IMR-90 (cell line): Measurements from ENCODE around the gene MRTFA. TPM values are rescaled to one million over a fixed set of nuclear protein-coding genes. Genes with fewer than 3 reads are reported as not detected.

Source experiments
- ATAC-seq: fragments of 200-7000 bp; cut with Tn5 transposase; 2 replicates; pipeline ENCODE4 v1.9.1; 2020; ENCODE audit warnings: low read depth, mild to moderate bottlenecking, moderate library complexity
- BruUV-seq: library from RNA; stranded (reverse); fragments of 400-500 nt; replicated peaks from 2 replicates; lab custom pipeline; 2021; lab: Mats Ljungman, UMichigan
- CTCF ChIA-PET: fragments of 300-600 bp; formaldehyde crosslinking; extraction: SDS; loops from one replicate; lab custom pipeline; 2021; ENCODE audit warnings: antibody characterized with exemption; lab: Yijun Ruan, JAX
- POLR2A ChIA-PET: fragments of 300-600 bp; sonication (Branson Sonifier 250); formaldehyde crosslinking; loops from one replicate; lab custom pipeline; 2022; ENCODE audit warnings: antibody characterized with exemption; ENCODE audit not compliant: unreplicated experiment; lab: Charles Lee
- DNase-seq: peaks from one replicate; pipeline ENCODE4 v3.0.0; 2013
- H2AFZ ChIP-seq: replicated peaks from 2 replicates; pipeline ENCODE3; 2013; ENCODE audit warnings: low read length, mild to moderate bottlenecking; ENCODE audit not compliant: poor library complexity
- H2AK5ac ChIP-seq: 2 replicates; pipeline ENCODE4 v1.6.1; 2013; ENCODE audit warnings: low read depth, low read length, inconsistent platforms
- H2AK9ac ChIP-seq: replicated peaks from 2 replicates; pipeline ENCODE3; 2013; ENCODE audit warnings: mild to moderate bottlenecking, low read depth, low read length, moderate library complexity; ENCODE audit not compliant: poor library complexity
- H2BK120ac ChIP-seq: 2 replicates; pipeline ENCODE4 v1.6.1; 2013; ENCODE audit warnings: low read depth, low read length, inconsistent platforms
- H2BK15ac ChIP-seq: 3 replicates; pipeline ENCODE4 v1.6.1; 2013; ENCODE audit warnings: low read depth, low read length, inconsistent platforms
- H2BK20ac ChIP-seq: 2 replicates; pipeline ENCODE4 v1.6.1; 2013; ENCODE audit warnings: low read depth, mild to moderate bottlenecking, inconsistent platforms, low read length, moderate library complexity
- H2BK5ac ChIP-seq: 2 replicates; pipeline ENCODE4 v1.6.1; 2013; ENCODE audit warnings: mild to moderate bottlenecking, low read depth, low read length, inconsistent platforms; ENCODE audit not compliant: poor library complexity, severe bottlenecking
- H3K14ac ChIP-seq: replicated peaks from 2 replicates; pipeline ENCODE4 v1.6.1; 2013; ENCODE audit warnings: low read depth, low read length, inconsistent platforms
- H3K18ac ChIP-seq: 2 replicates; pipeline ENCODE4 v1.6.1; 2013; ENCODE audit warnings: low read depth, low read length, control low read depth
- H3K23ac ChIP-seq: 2 replicates; pipeline ENCODE4 v1.6.1; 2013; ENCODE audit warnings: low read depth, low read length, inconsistent platforms
- H3K27ac ChIP-seq: 2 replicates; pipeline ENCODE4 v1.5.1; 2013; ENCODE audit warnings: mild to moderate bottlenecking, control low read depth, low read length; ENCODE audit not compliant: insufficient read depth
- H3K27me3 ChIP-seq: 2 replicates; pipeline ENCODE4 v1.6.1; 2013; ENCODE audit warnings: low read length; ENCODE audit not compliant: control insufficient read depth, insufficient read depth
- H3K36me3 ChIP-seq: 2 replicates; pipeline ENCODE4 v1.6.1; 2013; ENCODE audit warnings: low read length, mixed read lengths; ENCODE audit not compliant: control insufficient read depth, insufficient read depth
- H3K4ac ChIP-seq: 2 replicates; pipeline ENCODE4 v1.6.1; 2013; ENCODE audit warnings: low read depth, low read length, inconsistent platforms
- H3K4me1 ChIP-seq: 2 replicates; pipeline ENCODE4 v1.6.1; 2013; ENCODE audit warnings: low read length, mixed read lengths; ENCODE audit not compliant: control insufficient read depth, insufficient read depth
- H3K4me2 ChIP-seq: 2 replicates; pipeline ENCODE4 v1.6.1; 2013; ENCODE audit warnings: low read depth, mild to moderate bottlenecking, control low read depth, low read length, moderate library complexity
- H3K4me3 ChIP-seq: 2 replicates; pipeline ENCODE4 v1.5.1; 2013; ENCODE audit warnings: low read depth, mild to moderate bottlenecking, control low read depth, low read length, moderate library complexity; ENCODE audit not compliant: insufficient read depth
- H3K56ac ChIP-seq: 2 replicates; pipeline ENCODE4 v1.6.1; 2013; ENCODE audit warnings: low read length, inconsistent platforms; ENCODE audit not compliant: insufficient read depth; ENCODE audit errors: extremely low read depth
- H3K79me1 ChIP-seq, 2 experiments: 2 replicates each; pipeline ENCODE4 v1.6.1; 2013; ENCODE audit warnings: low read length in 2 of 2, inconsistent platforms in 1 of 2, low read depth in 1 of 2
- H3K9ac ChIP-seq: 2 replicates; pipeline ENCODE4 v1.6.1; 2013; ENCODE audit warnings: low read depth, low read length, control low read depth
- H3K9me1 ChIP-seq: 2 replicates; pipeline ENCODE4 v1.6.1; 2013; ENCODE audit warnings: low read length, inconsistent platforms; ENCODE audit not compliant: insufficient read depth
- H3K9me3 ChIP-seq: 2 replicates; pipeline ENCODE4 v1.6.1; 2013; ENCODE audit warnings: low read length; ENCODE audit not compliant: control insufficient read depth, insufficient read depth
- H4K20me1 ChIP-seq: 2 replicates; pipeline ENCODE4 v1.6.1; 2013; ENCODE audit warnings: low read length, inconsistent platforms; ENCODE audit not compliant: insufficient read depth
- H4K5ac ChIP-seq: 2 replicates; pipeline ENCODE4 v1.6.1; 2013; ENCODE audit warnings: mild to moderate bottlenecking, low read depth, low read length, control low read depth
- H4K8ac ChIP-seq, 2 experiments: 2 replicates each; pipeline ENCODE4 v1.6.1; 2013; ENCODE audit warnings: low read depth in 2 of 2, low read length in 2 of 2, control low read depth in 1 of 2, inconsistent platforms in 1 of 2
- H4K91ac ChIP-seq: 2 replicates; pipeline ENCODE4 v1.6.1; 2013; ENCODE audit warnings: low read depth, low read length, inconsistent platforms; ENCODE audit not compliant: insufficient read depth
- BHLHE40 ChIP-seq: fragments of 150-350 bp; IDR thresholded peaks from 2 replicates; pipeline ENCODE4 v1.6.1; 2016; ENCODE audit warnings: mild to moderate bottlenecking, low read depth, low read length
- CEBPB ChIP-seq: IDR thresholded peaks from 2 replicates; pipeline ENCODE4 v1.6.1; 2012; ENCODE audit warnings: low read depth, low read length, improper control_type of control experiment
- CHD1 ChIP-seq: IDR thresholded peaks from 2 replicates; pipeline ENCODE4 v1.6.1; 2012; ENCODE audit warnings: low read depth, low read length, improper control_type of control experiment
- CTCF ChIP-seq: conservative IDR thresholded peaks from 2 replicates; pipeline ENCODE4 v1.5.1; 2012; ENCODE audit warnings: mild to moderate bottlenecking, low read depth, low read length, improper control_type of control experiment
- ELK1 ChIP-seq: fragments of 150-350 bp; IDR thresholded peaks from 2 replicates; pipeline ENCODE4 v1.6.1; 2016; ENCODE audit warnings: low read depth, mild to moderate bottlenecking, low read length, moderate library complexity, borderline replicate concordance
- FOS ChIP-seq: fragments of 150-350 bp; IDR thresholded peaks from 2 replicates; pipeline ENCODE4 v1.6.1; 2016; ENCODE audit warnings: low read depth, low read length
- MAFK ChIP-seq: IDR thresholded peaks from 2 replicates; pipeline ENCODE4 v1.6.1; 2012; ENCODE audit warnings: low read depth, low read length, improper control_type of control experiment
- MAZ ChIP-seq: IDR thresholded peaks from 2 replicates; pipeline ENCODE4 v1.6.1; 2012; ENCODE audit warnings: low read depth, mild to moderate bottlenecking, low read length, improper control_type of control experiment, moderate library complexity, borderline replicate concordance
- MXI1 ChIP-seq: IDR thresholded peaks from 2 replicates; pipeline ENCODE4 v1.6.1; 2012; ENCODE audit warnings: low read depth, mild to moderate bottlenecking, low read length, moderate library complexity, borderline replicate concordance
- NFE2L2 ChIP-seq: fragments of 150-350 bp; IDR thresholded peaks from 2 replicates; pipeline ENCODE4 v1.6.1; 2016; ENCODE audit warnings: low read depth, mild to moderate bottlenecking, low read length
- POLR2A ChIP-seq: IDR thresholded peaks from 2 replicates; pipeline ENCODE4 v1.6.1; 2012; ENCODE audit warnings: mild to moderate bottlenecking, low read depth, low read length
- RAD21 ChIP-seq: IDR thresholded peaks from 2 replicates; pipeline ENCODE4 v1.6.1; 2012; ENCODE audit warnings: low read length, improper control_type of control experiment
- RCOR1 ChIP-seq: IDR thresholded peaks from 2 replicates; pipeline ENCODE4 v1.6.1; 2012; ENCODE audit warnings: mild to moderate bottlenecking, low read length, improper control_type of control experiment; ENCODE audit not compliant: insufficient replicate concordance
- RFX5 ChIP-seq: IDR thresholded peaks from 2 replicates; pipeline ENCODE4 v1.8.0; 2012; ENCODE audit warnings: low read depth, mild to moderate bottlenecking, low read length, moderate library complexity
- SMC3 ChIP-seq: fragments of 150-350 bp; IDR thresholded peaks from 2 replicates; pipeline ENCODE4 v1.6.1; 2016; ENCODE audit warnings: low read depth, mild to moderate bottlenecking, antibody characterized with exemption, low read length, moderate library complexity
- USF2 ChIP-seq: fragments of 150-350 bp; IDR thresholded peaks from 2 replicates; pipeline ENCODE4 v1.6.1; 2017; ENCODE audit warnings: mild to moderate bottlenecking, antibody characterized with exemption, low read length, low read depth
- WGBS, 2 experiments: methylation state at CpG; one replicate each; pipeline versions ENCODE4 v1.1.5 to v1.1.7; 2013; ENCODE audit warnings: missing lambda C conversion rate in 2 of 2; ENCODE audit not compliant: insufficient read length in 1 of 2; ENCODE audit errors: extremely low coverage in 2 of 2; 5-methylcytosine and 5-hydroxymethylcytosine counted together
- dilution Hi-C: fragments of 300-500 bp; cut with HindIII; formaldehyde crosslinking; loops from one replicate; pipeline ENCODE4 v1.14.3; 2018; ENCODE audit warnings: low sequenced_read_pairs; ENCODE audit not compliant: unreplicated experiment
- in situ Hi-C: fragments of 300-500 bp; cut with MboI; formaldehyde crosslinking; loops from 3 replicates; pipeline ENCODE4 v1.14.3; 2019; ENCODE audit warnings: low sequenced_read_pairs, inconsistent platforms, mixed read lengths
- intact Hi-C: fragments of 100-400 bp; cut with micrococcal nuclease; formaldehyde crosslinking; loops from 2 replicates; pipeline ENCODE4 v1.10.0; 2022
- polyA plus RNA-seq, 3 experiments: library from polyadenylated mRNA; depleted of rRNA; stranded (reverse); fragments of >200 nt; gene quantifications; 2 replicates each; pipeline ENCODE4 v1.2.3, GENCODE V29; 2012; ENCODE audit warnings: low replicate concordance in 1 of 3
- total RNA-seq: library from RNA; depleted of rRNA; stranded (reverse); fragments of >200 nt; gene quantifications from 2 replicates; pipeline ENCODE4 v1.2.3, GENCODE V29; 2012

The MRTFA gene
- total and polyA plus RNA-seq, 2 of the 4 experiments (the other 2 are of a cell fraction), result 12.5 to 17.2 TPM

DNA sequence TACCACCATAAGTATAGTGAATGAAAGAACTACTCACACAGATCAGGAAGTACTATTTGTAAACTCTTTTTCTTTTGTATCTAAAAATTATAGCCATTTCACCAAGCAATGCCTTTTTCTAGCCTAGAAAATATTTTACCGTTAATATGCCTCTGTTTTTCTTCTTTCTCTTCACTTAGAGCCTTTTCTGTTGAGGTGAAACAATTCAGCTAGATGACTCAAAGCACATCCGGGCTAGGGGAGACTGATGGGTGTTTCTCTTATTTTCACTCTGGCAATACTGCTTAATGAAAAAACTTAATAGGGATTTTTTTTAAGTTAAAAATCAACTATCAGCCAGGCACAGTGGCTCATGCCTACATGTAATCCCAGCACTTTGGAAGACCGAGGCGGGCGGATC is 172.8 kb downstream of the MRTFA start:
- Histone ChIP-seq H3K9ac (no peak overlapping the region), H2AK9ac (no peak overlapping the region), H3K9me3 (no peaks in the 10 kb centered on the region), H3K27me3 (no peaks in the 10 kb centered on the region), H2BK15ac (no peak overlapping the region), H3K9me1 (peaks cover 5% of the 10 kb centered on the region), H2AFZ (no peak overlapping the region), H3K36me3 (peaks cover 16% of the 10 kb centered on the region), H4K20me1 (peaks cover 11% of the 10 kb centered on the region; the same call in 1 of the 2 replicates), H3K79me1 (peaks cover 54 to 72% of the 10 kb centered on the region in 2 experiments), H3K27ac (no peak overlapping the region), H3K4ac (no peak overlapping the region), H4K8ac (no peak overlapping the region), H2BK120ac (no peak overlapping the region), H3K23ac (no peak overlapping the region), H2BK5ac (no peak overlapping the region), H3K56ac (no peak overlapping the region), H3K4me3 (no peak overlapping the region), H2BK20ac (no peak overlapping the region), H3K14ac (no peak overlapping the region), H3K18ac (no peak overlapping the region), H3K4me2 (no peak overlapping the region), H3K4me1 (no peaks in the 10 kb centered on the region; the same call in 1 of the 2 replicates), H4K5ac (no peak overlapping the region), H4K91ac (no peak overlapping the region), H2AK5ac (no peak overlapping the region)
- no TSS peak for BruUV-seq
- no peak for ATAC-seq
- TF ChIP-seq CEBPB, result no peak
- TF ChIP-seq MAZ, result no peak
- TF ChIP-seq POLR2A, result no peak
- TF ChIP-seq BHLHE40, result no peak
- no peak for TF ChIP-seq MAFK
- TF ChIP-seq RCOR1, result no peak
- no peak for TF ChIP-seq CTCF
- no peak for TF ChIP-seq MXI1
- TF ChIP-seq USF2, result no peak
- TF ChIP-seq CHD1, result no peak
- no peak for TF ChIP-seq FOS
- no peak for TF ChIP-seq SMC3
- no peak for TF ChIP-seq RFX5
- TF ChIP-seq NFE2L2, result no peak
- TF ChIP-seq ELK1, result no peak
- no peak for TF ChIP-seq RAD21
- DNase-seq, result no peak
- intact Hi-C loops, result no loop called here
- ChIA-PET CTCF (no interaction called here), POLR2A (no interaction called here)
- in situ Hi-C loops, result no loop called here
- dilution Hi-C loops, result no loop called here
- WGBS, 2 experiments, result no CpG with 5 or more reads among the region's 5 CpGs
